WTC11 (cell line): ENCODE measurements around the gene ATPAF1. TPM values are rescaled to one million over a fixed set of nuclear protein-coding genes. Genes with fewer than 3 reads are reported as not detected.

Experiments used
- ATAC-seq: fragments of 200-7000 bp; cut with Tn5 transposase; 2 replicates; pipeline ENCODE4 v1.10.0; 2021; ENCODE audit warnings: mild to moderate bottlenecking, moderate library complexity
- CTCF ChIA-PET: fragments of 300-600 bp; sonication (Branson Sonifier 250); formaldehyde crosslinking; loops from one replicate; lab custom pipeline; 2021; ENCODE audit warnings: antibody characterized with exemption; lab: Charles Lee
- POLR2A ChIA-PET: fragments of 350-600 bp; sonication (Branson Sonifier 250); formaldehyde crosslinking; loops from one replicate; lab custom pipeline; 2021; ENCODE audit warnings: antibody characterized with exemption; lab: Charles Lee
- DNase-seq: peaks from one replicate; pipeline ENCODE4 v3.0.0; 2021; ENCODE audit warnings: low spot score
- H3K27ac Mint-ChIP-seq: 2 replicates; pipeline ENCODE4 v1.8.0; 2021; ENCODE audit warnings: mixed read lengths
- H3K27me3 Mint-ChIP-seq: 2 replicates; pipeline ENCODE4 v1.8.0; 2021; ENCODE audit warnings: low read depth, mild to moderate bottlenecking, moderate library complexity, mixed read lengths
- H3K36me3 Mint-ChIP-seq: 2 replicates; pipeline ENCODE4 v1.8.0; 2021; ENCODE audit warnings: mixed read lengths
- H3K4me1 Mint-ChIP-seq: 2 replicates; pipeline ENCODE4 v1.8.0; 2022; ENCODE audit warnings: mixed read lengths
- H3K4me3 Mint-ChIP-seq: 2 replicates; pipeline ENCODE4 v1.8.0; 2021; ENCODE audit warnings: mild to moderate bottlenecking, moderate library complexity, mixed read lengths
- H3K9me3 Mint-ChIP-seq: 2 replicates; pipeline ENCODE4 v1.8.0; 2021; ENCODE audit warnings: mixed read lengths
- CREB1 ChIP-seq: sonication (generic); formaldehyde crosslinking; IDR thresholded peaks from 2 replicates; pipeline ENCODE4 v1.8.0; 2023; ENCODE audit warnings: mild to moderate bottlenecking, missing genetic modification reagents
- GABPB1 ChIP-seq: sonication (generic); formaldehyde crosslinking; IDR thresholded peaks from 2 replicates; pipeline ENCODE4 v1.8.1; 2023; ENCODE audit warnings: mild to moderate bottlenecking, missing genetic modification reagents
- JAZF1 ChIP-seq: fragments of 250-450 bp; sonication (Bioruptor Pico); IDR thresholded peaks from 2 replicates; pipeline ENCODE4 v1.9.0; 2021; ENCODE audit warnings: moderate library complexity, mild to moderate bottlenecking, inconsistent platforms
- JUN ChIP-seq: sonication (generic); formaldehyde crosslinking; IDR thresholded peaks from 2 replicates; pipeline ENCODE4 v1.8.0; 2023; ENCODE audit warnings: mild to moderate bottlenecking, missing genetic modification reagents
- MYBL2 ChIP-seq: sonication (generic); formaldehyde crosslinking; IDR thresholded peaks from 2 replicates; pipeline ENCODE4 v1.8.1; 2023; ENCODE audit warnings: mild to moderate bottlenecking, moderate library complexity, missing genetic modification reagents
- NR1H2 ChIP-seq: sonication (generic); formaldehyde crosslinking; IDR thresholded peaks from 2 replicates; pipeline ENCODE4 v1.9.0; 2021; ENCODE audit warnings: mild to moderate bottlenecking, moderate library complexity, missing genetic modification reagents
- NR2C2 ChIP-seq: sonication (generic); formaldehyde crosslinking; IDR thresholded peaks from 2 replicates; pipeline ENCODE4 v1.8.0; 2022; ENCODE audit warnings: mild to moderate bottlenecking, missing genetic modification reagents
- OVOL2 ChIP-seq: fragments of 250-450 bp; sonication (Bioruptor Pico); IDR thresholded peaks from 2 replicates; pipeline ENCODE4 v1.9.0; 2021; ENCODE audit warnings: mild to moderate bottlenecking, borderline replicate concordance
- PRRX2 ChIP-seq: fragments of 250-450 bp; sonication (Bioruptor Pico); IDR thresholded peaks from 2 replicates; pipeline ENCODE4 v1.8.0; 2021; ENCODE audit warnings: mild to moderate bottlenecking
- RELA ChIP-seq: sonication (generic); formaldehyde crosslinking; IDR thresholded peaks from 2 replicates; pipeline ENCODE4 v1.8.1; 2022; ENCODE audit warnings: missing genetic modification reagents, mild to moderate bottlenecking, borderline replicate concordance
- RORB ChIP-seq: fragments of 250-450 bp; sonication (Bioruptor Pico); IDR thresholded peaks from 2 replicates; pipeline ENCODE4 v1.9.0; 2021; ENCODE audit warnings: mild to moderate bottlenecking
- SOX15 ChIP-seq: fragments of 250-450 bp; sonication (Bioruptor Pico); IDR thresholded peaks from 2 replicates; pipeline ENCODE4 v1.9.0; 2021; ENCODE audit warnings: mild to moderate bottlenecking
- TCF7 ChIP-seq: sonication (generic); formaldehyde crosslinking; IDR thresholded peaks from 2 replicates; pipeline ENCODE4 v1.8.0; 2022; ENCODE audit warnings: mild to moderate bottlenecking, low read depth, missing genetic modification reagents, moderate library complexity
- ZBTB21 ChIP-seq: sonication (generic); formaldehyde crosslinking; IDR thresholded peaks from 2 replicates; pipeline ENCODE4 v1.8.1; 2023; ENCODE audit warnings: mild to moderate bottlenecking, missing genetic modification reagents, borderline replicate concordance
- ZBTB43 ChIP-seq: sonication (generic); formaldehyde crosslinking; IDR thresholded peaks from 2 replicates; pipeline ENCODE4 v1.8.1; 2023; ENCODE audit warnings: mild to moderate bottlenecking, missing genetic modification reagents
- ZNF138 ChIP-seq: sonication (generic); formaldehyde crosslinking; conservative IDR thresholded peaks from 2 replicates; pipeline ENCODE4 v1.8.1; 2022; ENCODE audit warnings: mild to moderate bottlenecking, moderate library complexity, missing genetic modification reagents
- ZNF281 ChIP-seq: sonication (generic); formaldehyde crosslinking; IDR thresholded peaks from 2 replicates; pipeline ENCODE4 v1.8.0; 2023; ENCODE audit warnings: mild to moderate bottlenecking, missing genetic modification reagents
- ZNF396 ChIP-seq: fragments of 250-450 bp; sonication (Bioruptor Pico); IDR thresholded peaks from 2 replicates; pipeline ENCODE4 v1.8.0; 2021; ENCODE audit warnings: mild to moderate bottlenecking, moderate library complexity, borderline replicate concordance
- total RNA-seq: library from RNA; stranded (reverse); gene quantifications from 3 replicates; pipeline ENCODE4 v1.2.3, GENCODE V29; 2021
- TF ChIP-seq, protein P1 (sequence below): fragments of 200-600 bp; IDR thresholded peaks from 2 replicates; pipeline ENCODE4 v1.8.0; 2022; ENCODE audit warnings: antibody characterized with exemption
- TF ChIP-seq, protein P2 (sequence below): sonication (generic); formaldehyde crosslinking; IDR thresholded peaks from 2 replicates; pipeline ENCODE4 v1.8.0; 2022; ENCODE audit warnings: mild to moderate bottlenecking, missing genetic modification reagents
- TF ChIP-seq, protein P3 (sequence below): sonication (generic); formaldehyde crosslinking; conservative IDR thresholded peaks from 2 replicates; pipeline ENCODE4 v1.8.1; 2023; ENCODE audit warnings: mild to moderate bottlenecking, low read depth, missing genetic modification reagents, moderate library complexity
- TF ChIP-seq, protein P4 (sequence below): sonication (generic); formaldehyde crosslinking; IDR thresholded peaks from 2 replicates; pipeline ENCODE4 v1.8.0; 2022; ENCODE audit warnings: missing genetic modification reagents

ATPAF1 gene
- total RNA-seq, 1 experiment from 2014 or later, result 35.7 TPM

DNA sequence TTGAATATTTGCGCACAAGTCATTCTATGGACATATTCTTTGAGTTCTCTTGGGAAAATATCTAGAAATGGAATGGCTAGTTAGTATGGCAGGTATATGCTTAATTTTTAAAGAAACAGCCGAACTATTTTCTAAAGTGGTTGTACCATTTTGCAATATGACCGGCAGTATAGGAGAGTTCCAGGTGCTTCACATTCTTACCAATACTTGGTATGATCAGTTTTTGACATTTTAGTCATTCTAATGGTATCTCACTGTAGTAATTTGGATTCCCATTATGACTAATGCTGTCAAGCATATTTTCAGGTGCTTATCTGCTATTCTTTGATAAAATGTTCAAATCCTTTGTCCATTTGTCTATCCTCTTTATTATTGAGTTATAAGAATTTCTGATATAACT, 20.6 kb downstream of the ATPAF1 start:
- Mint-ChIP-seq H3K9me3 (peaks cover 23% of the 10 kb centered on the region), H3K4me1 (no peaks in the 10 kb centered on the region), H3K4me3 (no peak overlapping the region), H3K36me3 (peaks cover 47% of the 10 kb centered on the region), H3K27me3 (no peaks in the 10 kb centered on the region), H3K27ac (no peak overlapping the region)
- no peak for ATAC-seq
- ChIA-PET POLR2A (no interaction called here), CTCF (no interaction called here)
- TF ChIP-seq ZNF281 (no peak), ZBTB21 (no peak), GABPB1 (CRISPR knock-in tag) (no peak), NR1H2 (CRISPR knock-in tag) (no peak), RORB (CRISPR knock-in tag) (no peak), JAZF1 (CRISPR knock-in tag) (no peak), ZNF138 (CRISPR knock-in tag) (no peak), ZNF396 (CRISPR knock-in tag) (no peak), JUN (no peak)
- TF ChIP-seq, protein P1, sequence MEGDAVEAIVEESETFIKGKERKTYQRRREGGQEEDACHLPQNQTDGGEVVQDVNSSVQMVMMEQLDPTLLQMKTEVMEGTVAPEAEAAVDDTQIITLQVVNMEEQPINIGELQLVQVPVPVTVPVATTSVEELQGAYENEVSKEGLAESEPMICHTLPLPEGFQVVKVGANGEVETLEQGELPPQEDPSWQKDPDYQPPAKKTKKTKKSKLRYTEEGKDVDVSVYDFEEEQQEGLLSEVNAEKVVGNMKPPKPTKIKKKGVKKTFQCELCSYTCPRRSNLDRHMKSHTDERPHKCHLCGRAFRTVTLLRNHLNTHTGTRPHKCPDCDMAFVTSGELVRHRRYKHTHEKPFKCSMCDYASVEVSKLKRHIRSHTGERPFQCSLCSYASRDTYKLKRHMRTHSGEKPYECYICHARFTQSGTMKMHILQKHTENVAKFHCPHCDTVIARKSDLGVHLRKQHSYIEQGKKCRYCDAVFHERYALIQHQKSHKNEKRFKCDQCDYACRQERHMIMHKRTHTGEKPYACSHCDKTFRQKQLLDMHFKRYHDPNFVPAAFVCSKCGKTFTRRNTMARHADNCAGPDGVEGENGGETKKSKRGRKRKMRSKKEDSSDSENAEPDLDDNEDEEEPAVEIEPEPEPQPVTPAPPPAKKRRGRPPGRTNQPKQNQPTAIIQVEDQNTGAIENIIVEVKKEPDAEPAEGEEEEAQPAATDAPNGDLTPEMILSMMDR, result no peak
- DNase-seq, result no peak

- Mint-ChIP-seq H3K27me3 (no peaks in the 10 kb centered on the region), H3K36me3 (peaks cover 42% of the 10 kb centered on the region), H3K9me3 (peaks cover 23% of the 10 kb centered on the region), H3K4me3 (no peak overlapping the region), H3K4me1 (no peaks in the 10 kb centered on the region), H3K27ac (no peak overlapping the region)
- TF ChIP-seq RELA (no peak), NR2C2 (CRISPR knock-in tag) (no peak), ZBTB43 (CRISPR knock-in tag) (no peak), CREB1 (no peak)
- TF ChIP-seq, protein P2, sequence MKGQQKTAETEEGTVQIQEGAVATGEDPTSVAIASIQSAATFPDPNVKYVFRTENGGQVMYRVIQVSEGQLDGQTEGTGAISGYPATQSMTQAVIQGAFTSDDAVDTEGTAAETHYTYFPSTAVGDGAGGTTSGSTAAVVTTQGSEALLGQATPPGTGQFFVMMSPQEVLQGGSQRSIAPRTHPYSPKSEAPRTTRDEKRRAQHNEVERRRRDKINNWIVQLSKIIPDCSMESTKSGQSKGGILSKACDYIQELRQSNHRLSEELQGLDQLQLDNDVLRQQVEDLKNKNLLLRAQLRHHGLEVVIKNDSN (CRISPR knock-in tag), result no peak
- ChIA-PET POLR2A (no interaction called here), CTCF (no interaction called here)
- ATAC-seq, result no peak
- DNase-seq, result no peak
These were observed 21.3 kb downstream of the ATPAF1 start for GRCh38 chr1:46646844-46647243.

GRCh38 chr1:46646331-46646730, 21.8 kb downstream of the ATPAF1 start:
- no peak overlapping the region for H3K27ac Mint-ChIP-seq
- no peak overlapping the region for H3K4me3 Mint-ChIP-seq
- ChIA-PET POLR2A (no interaction called here), CTCF (interaction anchor here (1.0 kb wide), 1 partner anchor 24 kb away, joined by 3 read pairs; no protein-coding TSS in a partner anchor)
- H3K9me3 Mint-ChIP-seq, result peaks cover 23% of the 10 kb centered on the region
- no peaks in the 10 kb centered on the region for H3K27me3 Mint-ChIP-seq
- H3K36me3 Mint-ChIP-seq, result peaks cover 37% of the 10 kb centered on the region
- H3K4me1 Mint-ChIP-seq, result no peaks in the 10 kb centered on the region
- no peak for DNase-seq
- no peak for ATAC-seq
- TF ChIP-seq PRRX2, result no peak
- no peak for TF ChIP-seq SOX15 (CRISPR knock-in tag)
- TF ChIP-seq MYBL2, result no peak
- no peak for TF ChIP-seq GABPB1 (CRISPR knock-in tag)
- TF ChIP-seq, protein P3, sequence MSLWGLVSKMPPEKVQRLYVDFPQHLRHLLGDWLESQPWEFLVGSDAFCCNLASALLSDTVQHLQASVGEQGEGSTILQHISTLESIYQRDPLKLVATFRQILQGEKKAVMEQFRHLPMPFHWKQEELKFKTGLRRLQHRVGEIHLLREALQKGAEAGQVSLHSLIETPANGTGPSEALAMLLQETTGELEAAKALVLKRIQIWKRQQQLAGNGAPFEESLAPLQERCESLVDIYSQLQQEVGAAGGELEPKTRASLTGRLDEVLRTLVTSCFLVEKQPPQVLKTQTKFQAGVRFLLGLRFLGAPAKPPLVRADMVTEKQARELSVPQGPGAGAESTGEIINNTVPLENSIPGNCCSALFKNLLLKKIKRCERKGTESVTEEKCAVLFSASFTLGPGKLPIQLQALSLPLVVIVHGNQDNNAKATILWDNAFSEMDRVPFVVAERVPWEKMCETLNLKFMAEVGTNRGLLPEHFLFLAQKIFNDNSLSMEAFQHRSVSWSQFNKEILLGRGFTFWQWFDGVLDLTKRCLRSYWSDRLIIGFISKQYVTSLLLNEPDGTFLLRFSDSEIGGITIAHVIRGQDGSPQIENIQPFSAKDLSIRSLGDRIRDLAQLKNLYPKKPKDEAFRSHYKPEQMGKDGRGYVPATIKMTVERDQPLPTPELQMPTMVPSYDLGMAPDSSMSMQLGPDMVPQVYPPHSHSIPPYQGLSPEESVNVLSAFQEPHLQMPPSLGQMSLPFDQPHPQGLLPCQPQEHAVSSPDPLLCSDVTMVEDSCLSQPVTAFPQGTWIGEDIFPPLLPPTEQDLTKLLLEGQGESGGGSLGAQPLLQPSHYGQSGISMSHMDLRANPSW (CRISPR knock-in tag), result no peak
- TF ChIP-seq OVOL2 (CRISPR knock-in tag), result no peak
- TF ChIP-seq, protein P4, sequence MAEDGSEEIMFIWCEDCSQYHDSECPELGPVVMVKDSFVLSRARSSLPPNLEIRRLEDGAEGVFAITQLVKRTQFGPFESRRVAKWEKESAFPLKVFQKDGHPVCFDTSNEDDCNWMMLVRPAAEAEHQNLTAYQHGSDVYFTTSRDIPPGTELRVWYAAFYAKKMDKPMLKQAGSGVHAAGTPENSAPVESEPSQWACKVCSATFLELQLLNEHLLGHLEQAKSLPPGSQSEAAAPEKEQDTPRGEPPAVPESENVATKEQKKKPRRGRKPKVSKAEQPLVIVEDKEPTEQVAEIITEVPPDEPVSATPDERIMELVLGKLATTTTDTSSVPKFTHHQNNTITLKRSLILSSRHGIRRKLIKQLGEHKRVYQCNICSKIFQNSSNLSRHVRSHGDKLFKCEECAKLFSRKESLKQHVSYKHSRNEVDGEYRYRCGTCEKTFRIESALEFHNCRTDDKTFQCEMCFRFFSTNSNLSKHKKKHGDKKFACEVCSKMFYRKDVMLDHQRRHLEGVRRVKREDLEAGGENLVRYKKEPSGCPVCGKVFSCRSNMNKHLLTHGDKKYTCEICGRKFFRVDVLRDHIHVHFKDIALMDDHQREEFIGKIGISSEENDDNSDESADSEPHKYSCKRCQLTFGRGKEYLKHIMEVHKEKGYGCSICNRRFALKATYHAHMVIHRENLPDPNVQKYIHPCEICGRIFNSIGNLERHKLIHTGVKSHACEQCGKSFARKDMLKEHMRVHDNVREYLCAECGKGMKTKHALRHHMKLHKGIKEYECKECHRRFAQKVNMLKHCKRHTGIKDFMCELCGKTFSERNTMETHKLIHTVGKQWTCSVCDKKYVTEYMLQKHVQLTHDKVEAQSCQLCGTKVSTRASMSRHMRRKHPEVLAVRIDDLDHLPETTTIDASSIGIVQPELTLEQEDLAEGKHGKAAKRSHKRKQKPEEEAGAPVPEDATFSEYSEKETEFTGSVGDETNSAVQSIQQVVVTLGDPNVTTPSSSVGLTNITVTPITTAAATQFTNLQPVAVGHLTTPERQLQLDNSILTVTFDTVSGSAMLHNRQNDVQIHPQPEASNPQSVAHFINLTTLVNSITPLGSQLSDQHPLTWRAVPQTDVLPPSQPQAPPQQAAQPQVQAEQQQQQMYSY, result no peak
- no peak for TF ChIP-seq TCF7 (CRISPR knock-in tag)
